ENCODE results near the gene L1CAM.

The L1CAM gene

DNA sequence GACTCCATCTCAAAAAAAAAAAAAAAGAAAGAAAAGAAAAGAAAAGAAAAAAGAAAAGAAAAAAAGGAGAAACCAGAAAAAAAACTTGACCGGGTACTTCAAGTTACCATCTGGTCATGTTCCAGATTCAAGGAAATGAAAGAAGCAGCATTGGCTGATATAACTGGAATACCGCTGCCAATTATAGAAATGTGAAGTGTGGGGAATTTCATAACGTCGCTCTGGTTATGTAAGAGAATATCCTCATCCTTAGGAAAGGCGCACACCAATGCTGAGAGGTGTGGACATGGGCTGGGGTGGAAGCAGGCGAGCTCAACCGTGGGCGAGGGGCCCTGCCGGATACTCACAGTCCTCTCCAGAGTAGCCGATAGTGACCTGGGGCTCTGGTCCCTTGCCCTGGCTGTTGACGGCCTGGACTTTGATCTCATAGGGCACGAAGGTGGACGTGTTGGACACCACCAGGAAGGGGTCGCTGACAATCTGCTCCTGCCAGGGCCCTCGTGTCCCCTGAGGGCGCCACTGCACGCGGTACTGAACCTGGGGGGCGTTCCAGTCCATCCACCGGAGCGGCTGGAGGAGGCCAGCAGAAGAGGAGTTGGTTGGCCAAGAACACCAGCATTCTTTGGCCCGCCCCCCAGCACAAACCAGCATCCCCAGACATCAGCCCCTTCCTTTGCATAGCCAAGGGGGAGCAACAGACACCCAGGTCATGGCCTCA, 19.5 kb downstream of the L1CAM start:
- DNase-seq (ENCODE audit: low spot score), result no peak
- FAIRE-seq, result no peak

DNA sequence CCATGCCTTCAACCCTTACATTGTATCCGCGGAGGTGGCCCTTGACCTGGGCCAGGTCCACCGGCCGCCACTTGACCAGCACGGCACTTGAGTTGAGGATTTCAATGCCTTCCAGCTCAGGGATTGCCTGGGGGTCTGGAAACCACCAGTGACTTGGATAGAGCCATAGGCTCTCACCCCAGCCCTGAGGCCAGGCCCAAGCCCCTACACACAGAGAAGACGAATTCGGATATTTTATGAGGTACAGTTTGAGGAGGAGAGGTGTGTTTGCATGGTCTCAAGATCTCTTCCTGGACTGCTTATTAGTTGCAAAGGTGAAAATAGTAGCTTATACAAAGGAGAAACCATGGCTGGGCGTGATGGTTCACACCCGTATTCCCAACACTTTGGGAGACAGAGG, 20.3 kb downstream of the L1CAM start:
- no peak for FAIRE-seq
- no peak for DNase-seq (ENCODE audit: low spot score)

DNA sequence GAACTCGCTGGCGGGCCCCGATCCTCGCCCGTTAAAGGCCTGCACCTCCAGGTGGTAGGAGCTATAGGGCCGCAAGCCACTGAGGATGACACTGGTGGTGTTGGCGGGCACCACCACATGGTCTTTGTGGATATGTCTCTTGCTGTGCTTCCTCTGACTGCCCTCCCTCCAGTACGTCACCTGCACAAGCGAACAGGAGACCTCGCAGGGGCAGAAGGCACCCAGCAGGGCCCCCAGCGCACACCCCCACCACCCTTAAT, 20.7 kb downstream of the L1CAM start:
- FAIRE-seq (no peak), DNase-seq (ENCODE audit: low spot score) (no peak)

DNA sequence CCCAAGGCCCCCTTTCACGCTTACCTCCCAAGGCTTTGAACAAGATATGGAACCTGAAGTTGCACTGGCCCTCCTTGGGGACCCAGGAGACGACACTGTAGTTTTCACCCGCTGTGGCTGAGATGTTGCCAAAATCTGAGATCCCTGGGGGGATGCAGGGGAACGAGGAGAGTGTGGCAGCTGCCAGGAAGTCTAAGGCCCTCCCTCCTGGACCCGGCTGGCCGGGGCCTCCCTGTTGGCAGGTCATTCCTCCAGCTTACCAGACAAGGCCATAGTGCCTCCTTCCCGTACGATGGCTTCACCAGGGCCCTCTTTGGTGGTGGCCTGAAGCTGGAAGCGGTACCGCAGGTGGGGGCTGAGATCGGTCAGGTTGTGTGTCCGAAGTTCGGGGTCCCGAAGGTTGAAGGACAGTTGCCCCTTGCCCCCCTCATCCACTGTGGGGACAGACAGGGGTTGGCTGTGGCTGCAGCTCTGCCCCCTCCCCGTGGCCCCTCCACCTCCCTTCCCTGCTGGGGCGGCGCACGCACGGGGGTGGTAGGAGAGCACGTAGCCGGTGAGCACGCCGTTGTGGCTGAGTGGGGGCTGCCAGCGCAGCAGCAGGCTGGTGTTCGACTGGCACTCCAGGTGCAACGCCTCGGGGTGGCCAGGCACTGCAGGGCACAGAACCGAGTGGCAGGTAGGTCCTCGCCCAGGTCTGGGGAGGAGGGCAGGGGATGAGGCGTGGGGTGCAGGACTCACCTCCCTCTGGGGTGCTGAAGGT, 21.2 kb downstream of the L1CAM start:
- FAIRE-seq, result no peak

DNA sequence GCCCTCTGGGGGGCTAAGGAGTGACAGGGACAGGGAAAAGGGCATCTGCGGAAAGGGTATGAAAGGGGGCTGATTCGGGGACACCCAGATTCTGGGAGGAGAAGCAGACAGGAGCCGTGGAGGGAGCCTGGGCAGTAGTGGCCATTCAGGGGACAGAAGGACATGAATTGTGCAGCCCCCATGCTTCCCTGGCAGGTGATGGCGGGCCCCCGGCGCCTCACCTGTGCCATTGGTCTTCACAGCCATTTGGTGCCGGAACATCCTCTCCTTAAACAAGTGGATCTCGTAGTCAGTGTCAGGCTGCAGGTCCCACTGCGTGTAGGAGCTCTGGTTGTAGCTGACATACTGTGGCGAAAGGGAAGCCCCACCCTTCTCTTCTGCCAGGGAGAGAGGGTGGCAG, 21.9 kb downstream of the L1CAM start:
- FAIRE-seq, result no peak
- DNase-seq (ENCODE audit: low spot score), result no peak

More for the DNA sequence above, 21.2 kb downstream of the L1CAM start:
- DNase-seq (ENCODE audit: low spot score), result no peak

DNA sequence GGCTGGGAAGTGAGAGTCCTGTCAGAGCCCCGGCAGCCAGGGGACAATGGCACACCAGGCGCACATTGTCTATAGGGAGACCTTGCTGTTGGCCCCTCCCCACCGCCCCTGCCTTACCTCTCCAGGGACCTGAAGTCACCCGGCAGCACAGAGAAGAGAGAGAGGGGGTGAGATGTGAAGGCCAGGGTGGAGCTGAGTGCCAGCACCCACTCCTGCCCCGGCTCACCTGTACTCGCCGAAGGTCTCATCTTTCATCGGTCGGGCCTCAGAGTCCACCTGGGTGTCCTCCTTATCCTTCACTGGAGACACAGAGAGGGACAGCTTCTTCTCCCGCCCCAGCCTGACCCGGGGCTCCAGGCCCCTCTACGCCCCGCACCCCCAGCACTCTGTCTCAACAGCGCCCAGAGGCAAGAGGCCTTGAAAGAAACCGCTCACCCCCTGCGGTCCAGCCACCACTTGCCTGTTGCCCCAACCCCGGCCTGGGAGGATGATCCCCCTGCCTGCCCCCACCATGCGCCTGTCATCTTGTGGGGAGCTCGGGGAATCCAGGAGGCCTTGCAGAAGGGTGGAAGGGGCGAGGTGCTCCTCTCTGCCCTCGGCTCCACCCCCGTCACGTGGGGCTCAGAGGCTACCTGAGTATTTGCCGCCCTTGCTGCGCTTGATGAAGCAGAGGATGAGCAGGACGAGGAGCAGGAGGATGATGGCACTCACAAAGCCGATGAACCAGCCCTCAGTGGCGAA, 22.6 kb downstream of the L1CAM start:
- no peak for FAIRE-seq
- DNase-seq (ENCODE audit: low spot score), result no peak

DNA sequence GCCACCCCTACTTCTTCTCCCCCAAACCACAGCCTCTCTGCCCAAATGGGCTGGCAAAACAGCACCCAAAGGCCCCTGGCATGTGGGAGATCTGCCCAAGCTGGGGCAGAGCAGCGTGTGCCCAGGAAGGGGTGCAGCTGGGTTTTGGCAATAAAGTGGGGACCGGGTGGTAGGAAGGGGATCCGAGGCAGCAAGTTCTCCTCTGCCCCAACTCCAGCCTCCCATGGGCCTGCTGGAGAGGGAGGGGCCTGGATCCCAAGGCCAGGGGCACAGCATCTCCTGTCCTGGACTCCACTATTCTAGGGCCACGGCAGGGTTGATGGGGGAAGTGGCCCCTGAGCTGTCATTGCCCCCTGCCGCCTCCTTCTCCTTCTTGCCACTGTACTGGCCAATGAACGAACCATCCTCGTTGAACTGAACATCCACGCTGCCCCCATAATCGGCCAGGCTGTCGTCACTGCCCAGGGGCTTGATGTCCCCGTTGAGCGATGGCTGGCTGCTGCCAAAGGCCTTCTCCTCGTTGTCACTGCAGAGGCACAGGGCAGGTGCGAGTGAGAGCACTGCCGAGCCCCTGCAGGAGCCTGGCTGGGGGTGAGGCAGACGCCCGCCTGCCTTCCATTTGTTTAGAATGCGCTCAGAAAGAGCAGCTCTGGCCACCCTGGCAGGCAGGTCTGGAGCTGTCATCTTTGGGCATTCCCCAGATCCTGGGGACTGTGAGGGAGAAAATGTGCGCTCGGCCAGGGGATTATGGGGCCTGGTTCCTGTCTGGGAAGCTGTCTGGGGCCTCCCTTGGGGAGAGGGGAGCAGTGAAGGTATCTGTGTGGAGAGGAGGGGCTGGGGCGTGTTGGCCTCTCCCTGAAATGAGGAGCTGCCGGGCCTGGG, 23.4 kb downstream of the L1CAM start:
- no peak for FAIRE-seq

DNA sequence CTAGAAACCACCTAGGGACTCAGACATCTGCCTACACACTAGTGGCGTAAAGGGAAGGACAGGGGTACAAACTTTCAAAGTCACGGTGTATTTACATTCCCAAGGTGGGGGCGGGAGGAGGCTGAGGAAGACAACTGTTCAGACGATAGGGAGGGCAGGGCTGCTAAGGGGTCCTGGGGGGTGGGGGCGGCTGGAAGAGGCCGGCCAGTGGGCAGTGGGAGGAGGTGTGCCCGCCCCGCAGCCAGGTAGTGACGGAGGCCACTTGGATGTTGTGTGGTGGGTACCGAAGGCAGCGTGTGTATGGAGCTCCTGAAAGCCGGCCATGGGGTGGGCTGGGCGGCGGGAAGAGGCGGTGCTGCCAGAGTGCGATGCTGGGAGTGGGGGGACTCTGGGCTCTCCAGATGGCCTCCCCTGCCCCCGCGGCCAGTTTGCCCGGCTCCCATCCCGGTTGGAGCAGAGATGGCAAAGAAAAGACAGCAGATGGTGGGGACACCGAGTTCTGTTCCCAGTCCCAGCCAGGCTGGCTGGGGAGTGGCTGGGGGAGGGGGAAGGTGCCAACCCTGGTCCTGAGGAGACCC, 24.2 kb downstream of the L1CAM start:
- DNase-seq (ENCODE audit: low spot score) (no peak), FAIRE-seq (no peak)

More for the DNA sequence above, 23.4 kb downstream of the L1CAM start:
- no peak for DNase-seq (ENCODE audit: low spot score)

DNA sequence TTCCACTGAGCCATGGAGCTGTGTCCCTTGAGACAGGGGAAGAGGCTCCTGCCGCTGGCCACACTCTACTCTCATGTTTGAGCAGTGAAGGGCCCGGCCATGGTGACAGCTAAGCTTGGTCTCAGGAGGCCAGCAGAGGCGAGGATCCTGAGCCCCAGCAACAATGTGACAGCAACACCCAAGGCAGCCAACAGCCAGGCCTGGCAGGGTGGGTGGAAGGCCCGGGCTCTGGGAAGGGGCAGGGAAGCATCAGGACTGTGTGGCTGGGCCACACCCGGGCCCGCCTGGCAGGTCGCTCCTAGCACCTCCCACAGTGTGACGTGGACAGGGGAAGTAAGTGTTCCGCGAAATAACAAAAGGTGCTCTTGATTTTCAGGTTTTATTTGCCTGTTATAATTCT, 24.8 kb downstream of the L1CAM start:
- DNase-seq (ENCODE audit: low spot score) (no peak), FAIRE-seq (no peak)

DNA sequence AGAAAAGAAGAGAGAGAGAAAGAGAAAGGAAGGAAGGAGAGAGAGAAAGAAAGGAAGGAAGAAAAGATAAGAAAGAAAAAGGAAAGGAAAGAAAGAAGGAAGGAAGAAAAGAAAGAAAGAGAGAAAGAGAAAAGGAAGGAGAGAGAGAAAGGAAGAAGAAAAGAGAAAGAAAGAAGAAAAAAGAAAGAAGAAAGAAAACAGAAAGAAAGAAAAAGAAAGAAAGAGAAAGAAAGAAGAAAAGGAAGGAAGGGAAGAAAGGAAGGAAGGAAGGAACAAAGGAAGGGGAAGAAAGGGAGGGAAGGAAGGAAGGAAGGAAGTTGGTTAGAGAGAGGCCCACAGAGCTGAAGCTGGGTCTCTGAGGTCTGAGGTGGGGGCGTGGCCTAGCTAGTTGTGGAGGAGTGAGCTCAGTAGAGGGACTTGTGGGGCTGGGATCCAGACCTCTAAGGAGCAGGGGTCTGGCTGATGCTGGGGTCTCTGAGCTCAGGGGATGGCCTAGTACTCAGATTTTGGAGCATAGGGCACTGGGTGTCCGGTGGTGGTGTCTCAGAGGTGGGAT, 28.5 kb downstream of the L1CAM start:
- DNase-seq (ENCODE audit: low spot score), result no peak
- FAIRE-seq, result no peak

DNA sequence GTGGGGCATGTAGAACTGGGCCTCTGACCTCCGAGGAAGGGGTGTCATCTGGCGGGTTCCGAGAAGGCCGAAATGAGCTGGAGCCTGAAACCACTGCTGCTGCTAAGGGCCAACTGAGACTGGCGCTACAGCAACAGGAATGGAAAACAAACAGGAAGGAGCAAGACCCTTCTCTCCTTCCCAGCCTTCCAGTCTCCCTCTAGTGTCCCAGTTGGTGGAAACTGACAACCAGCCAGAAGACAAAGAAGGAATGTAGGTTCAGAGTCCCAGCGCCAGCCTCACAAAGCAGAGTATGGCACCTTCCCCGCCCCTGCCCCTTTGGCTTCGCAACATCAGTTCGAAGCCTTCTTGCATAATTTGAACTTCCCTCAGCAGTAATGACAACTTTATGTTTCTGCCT, 31.3 kb downstream of the L1CAM start:
- no peak for DNase-seq (ENCODE audit: low spot score)

DNA sequence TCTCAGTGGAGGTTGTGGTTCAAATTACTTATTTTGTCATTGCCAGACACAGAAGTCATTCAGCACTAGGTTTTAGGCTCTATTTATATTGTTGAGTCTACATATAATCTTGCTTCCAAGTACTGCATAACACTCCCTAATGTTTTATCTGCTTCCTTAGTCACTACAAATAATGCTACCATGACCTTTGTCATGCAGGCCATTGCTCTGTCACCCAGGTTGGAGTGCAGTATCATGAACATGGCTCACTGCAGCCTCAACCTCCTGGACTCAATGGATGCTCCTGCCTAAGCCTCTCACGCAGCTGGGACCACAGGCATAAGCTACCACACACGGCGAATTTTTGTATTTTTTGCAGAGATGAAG, 32.1 kb downstream of the L1CAM start:
- DNase-seq (ENCODE audit: low spot score) (no peak), FAIRE-seq (no peak)

More for the DNA sequence above, 31.3 kb downstream of the L1CAM start:
- no peak for FAIRE-seq

DNA sequence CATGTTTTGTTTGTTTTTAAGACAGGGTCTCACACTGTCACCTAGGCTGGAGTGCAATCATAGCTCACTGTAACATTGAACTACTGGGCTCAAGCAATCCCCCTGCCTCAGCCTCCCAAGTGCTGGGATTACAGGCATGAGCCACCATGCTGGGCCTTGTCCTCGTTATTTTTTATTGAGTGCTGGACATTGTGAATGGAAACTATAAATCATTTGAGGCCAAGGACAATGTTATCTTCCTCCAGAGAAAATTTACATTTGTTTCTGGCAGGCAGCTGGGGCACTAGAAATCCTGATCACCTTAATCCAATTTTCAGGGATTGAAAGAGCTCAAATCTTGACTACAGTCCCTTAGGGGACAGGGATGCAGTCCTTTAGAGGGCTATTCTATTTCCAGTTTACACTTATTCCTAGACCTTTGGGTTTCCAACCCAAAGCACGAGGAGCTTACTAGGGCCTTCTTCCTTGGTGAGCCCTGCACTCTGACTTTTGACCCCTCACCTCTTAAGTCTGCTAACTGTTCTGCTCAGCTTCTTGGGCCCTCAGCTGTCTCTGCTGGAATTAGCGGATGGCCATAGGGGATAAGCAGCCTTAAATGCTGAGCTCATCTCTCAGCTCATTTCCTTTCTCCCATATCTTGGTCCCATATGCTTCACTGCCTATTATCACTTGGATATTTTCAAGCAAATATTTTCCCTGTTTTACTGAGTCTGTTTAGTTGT, 32.6 kb downstream of the L1CAM start:
- no peak for DNase-seq (ENCODE audit: low spot score)
- FAIRE-seq, result no peak

DNA sequence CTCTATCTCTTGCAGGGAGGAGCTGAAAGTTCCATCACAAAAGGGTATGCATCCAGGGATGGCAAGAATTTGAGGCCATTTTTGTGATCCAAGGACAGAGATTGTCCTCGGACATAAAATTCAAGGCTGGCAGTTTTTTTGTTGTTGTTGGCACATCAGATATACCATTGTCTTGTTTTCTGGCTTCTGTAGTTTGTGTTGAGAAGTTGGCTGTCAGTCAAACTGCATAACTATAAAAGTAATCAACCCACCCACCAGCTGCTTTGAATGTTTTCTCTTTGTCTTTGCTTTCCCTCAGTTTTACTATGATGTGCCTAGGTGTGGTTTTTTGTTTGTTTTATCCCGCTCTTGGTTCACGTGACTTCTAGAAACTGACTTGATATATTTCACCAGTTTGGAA, 34.0 kb downstream of the L1CAM start:
- DNase-seq (ENCODE audit: low spot score), result no peak
- FAIRE-seq, result no peak

DNA sequence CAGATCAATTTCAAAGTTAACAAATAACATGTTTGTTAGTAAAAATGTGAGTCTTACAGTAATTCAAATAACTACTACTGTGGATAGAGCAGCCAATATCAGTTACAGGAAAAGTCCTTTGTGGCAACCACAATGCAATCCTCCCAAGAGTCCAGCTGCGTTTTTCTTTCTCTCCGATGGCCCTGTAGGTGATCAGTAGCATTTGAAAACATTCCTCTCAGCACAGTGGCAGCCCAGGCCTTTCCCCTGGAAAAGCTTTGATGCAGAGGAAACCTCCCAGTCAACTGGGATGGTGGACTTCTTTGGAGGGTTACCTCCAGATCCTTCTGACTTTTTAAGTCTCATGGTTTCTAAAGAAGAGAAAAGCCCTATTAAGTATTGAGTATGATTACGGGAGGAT, 37.6 kb downstream of the L1CAM start:
- no peak for FAIRE-seq

DNA sequence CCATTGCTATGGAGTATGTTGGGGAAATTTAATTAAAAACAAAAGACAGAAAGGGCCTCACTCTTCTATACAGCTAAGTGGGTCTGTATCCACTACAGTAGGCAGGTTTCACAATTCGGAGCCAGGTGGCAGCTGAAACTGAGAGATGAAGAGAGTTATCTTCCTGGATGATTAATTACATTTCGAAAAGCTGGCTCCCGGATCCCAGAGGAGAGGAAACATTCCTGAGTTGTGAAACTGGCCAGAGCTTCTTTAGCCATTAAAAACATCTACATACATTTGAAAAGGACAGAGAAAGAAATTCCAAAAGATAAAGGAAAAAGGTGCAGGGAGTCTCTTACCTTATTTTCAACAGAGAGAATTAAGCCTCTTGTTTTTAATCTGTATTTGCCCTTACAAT, 40.1 kb downstream of the L1CAM start:
- FAIRE-seq (no peak), DNase-seq (ENCODE audit: low spot score) (no peak)

More for the DNA sequence above, 37.6 kb downstream of the L1CAM start:
- no peak for DNase-seq (ENCODE audit: low spot score)

DNA sequence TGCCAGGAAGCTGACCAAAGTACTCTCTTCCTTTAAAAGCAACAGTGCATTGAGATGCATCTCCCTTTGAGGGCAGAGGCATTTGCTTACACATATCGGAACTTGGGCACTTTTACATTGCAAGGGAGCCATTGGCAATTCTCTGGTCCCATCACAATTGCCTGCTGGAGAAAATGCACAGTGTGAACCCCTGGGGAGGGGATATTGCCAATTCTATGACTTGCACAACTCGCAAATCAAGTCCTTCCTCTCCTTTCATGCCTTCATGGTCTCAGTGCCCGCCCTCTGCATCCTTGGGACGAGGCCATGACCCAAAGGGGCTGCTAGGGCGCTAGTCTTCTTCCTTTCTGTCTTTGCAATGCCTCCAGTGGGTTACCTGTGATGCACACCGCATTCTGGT, 40.8 kb downstream of the L1CAM start:
- FAIRE-seq, result no peak
- DNase-seq (ENCODE audit: low spot score), result no peak

DNA sequence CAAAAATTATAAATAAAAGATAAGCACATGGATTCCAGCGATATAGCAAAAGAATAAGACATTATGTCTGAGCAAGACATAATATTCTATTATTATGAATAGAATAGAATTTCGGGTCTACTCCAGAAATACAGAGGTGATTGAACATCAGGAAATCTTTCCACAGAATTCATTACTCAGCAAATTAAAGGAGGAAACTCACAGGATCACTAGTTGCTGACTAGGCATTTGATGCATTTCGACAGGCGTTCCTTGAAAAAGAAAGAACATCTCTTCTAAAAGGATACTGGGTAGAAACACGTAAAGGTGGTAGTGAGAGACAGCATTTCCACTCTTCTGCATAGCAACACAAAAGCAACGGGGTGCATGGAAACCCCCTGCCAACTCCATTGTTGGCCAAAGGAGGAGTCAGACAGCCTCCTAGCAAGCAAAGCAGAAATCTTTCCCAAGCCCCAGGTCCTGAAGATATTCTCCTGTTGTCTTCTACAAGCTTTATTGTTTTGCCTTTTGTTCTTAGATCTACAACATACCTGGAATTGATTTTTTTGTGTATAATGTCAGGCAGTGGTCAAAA, 41.4 kb downstream of the L1CAM start:
- FAIRE-seq, result no peak
- DNase-seq (ENCODE audit: low spot score), result no peak

DNA sequence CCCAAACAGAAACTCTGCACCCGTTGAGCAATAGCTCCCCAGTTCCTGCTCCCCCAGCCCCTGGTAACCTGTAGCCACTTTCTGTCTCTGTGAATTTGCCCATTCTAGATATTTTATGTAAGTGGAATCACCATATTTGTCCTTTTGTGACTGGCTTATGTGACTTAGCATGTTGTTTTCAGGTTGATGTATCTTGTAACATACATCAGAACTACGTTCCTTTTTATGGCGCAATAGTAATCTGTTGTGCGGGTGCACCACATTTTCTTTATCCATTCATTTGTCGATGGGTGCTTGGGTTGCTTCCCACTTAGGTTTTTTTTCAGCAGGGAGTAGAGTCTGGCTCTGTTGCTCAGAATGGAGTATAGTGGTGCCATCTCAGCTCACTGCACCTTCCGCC, 49.1 kb downstream of the L1CAM start:
- FAIRE-seq, result no peak
- no peak for DNase-seq (ENCODE audit: low spot score)

DNA sequence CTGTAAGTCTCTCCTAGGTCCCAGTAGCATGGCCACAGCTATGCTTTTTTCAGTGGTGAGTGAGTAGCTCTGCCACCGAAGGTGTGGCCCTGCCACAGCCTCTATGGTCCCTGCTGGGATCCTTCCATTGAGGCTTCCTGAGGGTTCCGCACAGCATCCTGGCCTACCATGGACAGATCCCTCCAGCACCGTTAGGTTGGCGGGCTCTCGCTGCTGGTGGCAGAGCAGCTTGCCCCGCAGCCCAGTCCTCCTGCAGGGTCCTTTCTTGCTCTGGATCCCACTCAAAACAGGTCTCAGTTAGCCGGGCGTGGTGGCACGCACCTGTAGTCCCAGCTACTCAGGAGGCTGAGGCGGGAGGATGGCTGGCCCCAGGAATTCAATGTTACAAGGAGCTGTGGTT, 53.2 kb downstream of the L1CAM start:
- FAIRE-seq, result no peak
- DNase-seq (ENCODE audit: low spot score), result no peak

All from urothelium cell line (cell line).